OCI-LY7 (cell line): Measurements from ENCODE around the gene KIAA1755.

Source experiments
- EZH2phosphoT487 ChIP-seq: fragments of 200-600 bp; sonication (generic); IDR thresholded peaks from 2 replicates; pipeline ENCODE4 v1.6.1; 2018; ENCODE audit warnings: low read depth, borderline replicate concordance, mild to moderate bottlenecking, mixed run types, antibody characterized with exemption, low read length, moderate library complexity, mixed read lengths
- TF ChIP-seq, protein P1 (sequence below): fragments of 200-600 bp; sonication (generic); conservative IDR thresholded peaks from 2 replicates; pipeline ENCODE4 v1.5.1; 2014; ENCODE audit warnings: mild to moderate bottlenecking, antibody characterized with exemption, low read length, moderate library complexity, mixed read lengths

DNA sequence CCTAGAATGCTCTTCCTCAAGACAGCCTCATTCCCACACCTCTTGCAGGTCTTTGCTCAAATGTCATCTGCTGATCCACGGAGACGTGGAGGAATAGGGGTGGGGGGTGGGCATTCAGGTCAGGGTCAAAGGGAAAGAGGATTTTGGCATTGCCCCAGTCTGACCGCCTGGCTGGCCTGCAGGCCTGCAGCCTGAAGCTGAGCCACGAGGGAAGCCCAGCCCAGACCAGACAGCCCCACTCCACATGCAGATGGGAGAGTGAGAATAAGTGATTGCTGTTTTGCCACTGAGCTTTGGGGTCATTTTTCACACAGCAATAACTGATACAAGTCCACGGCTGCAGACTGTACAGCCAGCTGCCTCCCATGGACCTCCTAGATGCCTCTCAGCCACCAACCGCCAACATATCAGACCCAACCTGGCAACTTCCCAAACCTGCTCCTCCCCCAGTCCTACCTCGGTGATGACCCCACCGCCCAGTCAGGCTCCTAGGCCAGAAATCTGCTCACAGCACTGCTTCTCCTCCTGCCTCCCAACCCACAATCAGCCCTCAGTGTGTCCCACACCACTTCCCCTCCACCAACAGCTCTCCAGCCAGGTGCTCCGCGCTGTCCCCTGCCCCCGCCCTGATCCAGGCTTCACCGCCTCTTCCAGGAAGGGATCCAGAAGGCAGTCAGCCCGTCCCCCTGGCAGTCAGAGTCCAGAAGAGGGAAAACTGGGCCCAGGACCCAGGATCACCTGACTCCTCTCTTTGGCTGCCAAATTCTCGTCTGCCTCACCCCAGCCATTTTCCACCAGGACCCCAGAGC is 14.0 kb downstream of the KIAA1755 start:
- TF ChIP-seq, protein P1, sequence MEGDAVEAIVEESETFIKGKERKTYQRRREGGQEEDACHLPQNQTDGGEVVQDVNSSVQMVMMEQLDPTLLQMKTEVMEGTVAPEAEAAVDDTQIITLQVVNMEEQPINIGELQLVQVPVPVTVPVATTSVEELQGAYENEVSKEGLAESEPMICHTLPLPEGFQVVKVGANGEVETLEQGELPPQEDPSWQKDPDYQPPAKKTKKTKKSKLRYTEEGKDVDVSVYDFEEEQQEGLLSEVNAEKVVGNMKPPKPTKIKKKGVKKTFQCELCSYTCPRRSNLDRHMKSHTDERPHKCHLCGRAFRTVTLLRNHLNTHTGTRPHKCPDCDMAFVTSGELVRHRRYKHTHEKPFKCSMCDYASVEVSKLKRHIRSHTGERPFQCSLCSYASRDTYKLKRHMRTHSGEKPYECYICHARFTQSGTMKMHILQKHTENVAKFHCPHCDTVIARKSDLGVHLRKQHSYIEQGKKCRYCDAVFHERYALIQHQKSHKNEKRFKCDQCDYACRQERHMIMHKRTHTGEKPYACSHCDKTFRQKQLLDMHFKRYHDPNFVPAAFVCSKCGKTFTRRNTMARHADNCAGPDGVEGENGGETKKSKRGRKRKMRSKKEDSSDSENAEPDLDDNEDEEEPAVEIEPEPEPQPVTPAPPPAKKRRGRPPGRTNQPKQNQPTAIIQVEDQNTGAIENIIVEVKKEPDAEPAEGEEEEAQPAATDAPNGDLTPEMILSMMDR: no peak
- TF ChIP-seq EZH2phosphoT487: no peak
